ENCODE measurements around the gene S100P. TPM values are rescaled to one million over a fixed set of nuclear protein-coding genes. Genes with fewer than 3 reads are reported as not detected.

Gene S100P
- total RNA-seq, 1 donor from 2014 or later, result not detected

GRCh38 chr4:6705646-6706045 is 12.0 kb downstream of the S100P start:
- H3K4me1 Mint-ChIP-seq (ENCODE audit: unreplicated experiment), result peaks cover 29% of the 10 kb centered on the region
- no peak overlapping the region for H3K4me3 Mint-ChIP-seq (ENCODE audit: unreplicated experiment)
- peaks cover 5% of the 10 kb centered on the region for H3K9me3 Mint-ChIP-seq (ENCODE audit: unreplicated experiment)
- peaks cover 5% of the 10 kb centered on the region for H3K27me3 Mint-ChIP-seq (ENCODE audit: unreplicated experiment)
- TF ChIP-seq, protein P1, sequence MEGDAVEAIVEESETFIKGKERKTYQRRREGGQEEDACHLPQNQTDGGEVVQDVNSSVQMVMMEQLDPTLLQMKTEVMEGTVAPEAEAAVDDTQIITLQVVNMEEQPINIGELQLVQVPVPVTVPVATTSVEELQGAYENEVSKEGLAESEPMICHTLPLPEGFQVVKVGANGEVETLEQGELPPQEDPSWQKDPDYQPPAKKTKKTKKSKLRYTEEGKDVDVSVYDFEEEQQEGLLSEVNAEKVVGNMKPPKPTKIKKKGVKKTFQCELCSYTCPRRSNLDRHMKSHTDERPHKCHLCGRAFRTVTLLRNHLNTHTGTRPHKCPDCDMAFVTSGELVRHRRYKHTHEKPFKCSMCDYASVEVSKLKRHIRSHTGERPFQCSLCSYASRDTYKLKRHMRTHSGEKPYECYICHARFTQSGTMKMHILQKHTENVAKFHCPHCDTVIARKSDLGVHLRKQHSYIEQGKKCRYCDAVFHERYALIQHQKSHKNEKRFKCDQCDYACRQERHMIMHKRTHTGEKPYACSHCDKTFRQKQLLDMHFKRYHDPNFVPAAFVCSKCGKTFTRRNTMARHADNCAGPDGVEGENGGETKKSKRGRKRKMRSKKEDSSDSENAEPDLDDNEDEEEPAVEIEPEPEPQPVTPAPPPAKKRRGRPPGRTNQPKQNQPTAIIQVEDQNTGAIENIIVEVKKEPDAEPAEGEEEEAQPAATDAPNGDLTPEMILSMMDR (IDR thresholded peaks at IDR 0.05; ENCODE audit: unreplicated experiment), result no peak
- H3K27ac Mint-ChIP-seq (ENCODE audit: unreplicated experiment), result no peak overlapping the region
- H3K36me3 Mint-ChIP-seq (ENCODE audit: low read depth, unreplicated experiment), result peaks cover 28% of the 10 kb centered on the region
- DNase-seq (ENCODE audit: low spot score), result no peak

- Mint-ChIP-seq H3K4me3 (ENCODE audit: unreplicated experiment) (no peak overlapping the region), H3K9me3 (ENCODE audit: unreplicated experiment) (peaks cover 5% of the 10 kb centered on the region), H3K27ac (ENCODE audit: unreplicated experiment) (no peak overlapping the region), H3K36me3 (ENCODE audit: low read depth, unreplicated experiment) (peaks cover 28% of the 10 kb centered on the region), H3K27me3 (ENCODE audit: unreplicated experiment) (peaks cover 5% of the 10 kb centered on the region), H3K4me1 (ENCODE audit: unreplicated experiment) (peaks cover 29% of the 10 kb centered on the region)
- TF ChIP-seq, protein P1 (IDR thresholded peaks at IDR 0.05; ENCODE audit: unreplicated experiment), result no peak
- no peak for DNase-seq (ENCODE audit: low spot score)
Observed at GRCh38 chr4:6706173-6706572, 12.5 kb downstream of the S100P start.

- peaks cover 1% of the 10 kb centered on the region for H3K27me3 Mint-ChIP-seq (ENCODE audit: unreplicated experiment)
- TF ChIP-seq, protein P1 (IDR thresholded peaks at IDR 0.05; ENCODE audit: unreplicated experiment), result no peak
- no peaks in the 10 kb centered on the region for H3K9me3 Mint-ChIP-seq (ENCODE audit: unreplicated experiment)
- H3K4me3 Mint-ChIP-seq (ENCODE audit: unreplicated experiment), result peak within 1 kb of the TSS; percentile 100
- peak within 1 kb of the TSS; percentile 82 for H3K27ac Mint-ChIP-seq (ENCODE audit: unreplicated experiment)
- peaks cover 11% of the 10 kb centered on the region for H3K36me3 Mint-ChIP-seq (ENCODE audit: low read depth, unreplicated experiment)
- peak; percentile 97 for DNase-seq (ENCODE audit: low spot score)
- H3K4me1 Mint-ChIP-seq (ENCODE audit: unreplicated experiment), result peaks cover 29% of the 10 kb centered on the region
Observed at GRCh38 chr4:6709230-6710114, 15.8 kb downstream of the S100P start, which contains the start of gene MRFAP1L1. MRFAP1L1 (minus strand) TSS chr4:6709865; CDS start chr4:6709629, 236 bp downstream.

DNA sequence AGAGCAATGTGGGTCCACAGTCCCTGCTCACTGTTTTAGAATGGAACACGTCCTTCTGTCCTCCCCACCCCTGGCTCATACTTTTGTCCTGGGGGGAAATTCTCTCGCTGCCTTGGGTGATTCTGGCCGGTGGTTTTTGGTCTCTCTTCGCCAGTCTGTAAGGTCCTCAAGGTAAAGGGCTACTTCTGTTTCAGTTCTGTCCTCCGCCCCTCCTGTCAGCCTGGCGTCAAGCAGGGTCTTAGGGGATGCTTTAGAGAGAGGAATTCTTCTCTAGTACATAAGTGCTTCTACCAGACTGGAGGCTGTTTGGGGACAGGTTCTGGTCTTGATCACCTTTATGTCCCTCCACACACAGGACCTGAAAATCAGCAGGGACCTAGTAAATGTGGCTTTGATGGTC is 16.6 kb downstream of the S100P start:
- Mint-ChIP-seq H3K27ac (ENCODE audit: unreplicated experiment) (no peak overlapping the region), H3K4me1 (ENCODE audit: unreplicated experiment) (peaks cover 29% of the 10 kb centered on the region), H3K36me3 (ENCODE audit: low read depth, unreplicated experiment) (peaks cover 7% of the 10 kb centered on the region), H3K9me3 (ENCODE audit: unreplicated experiment) (no peaks in the 10 kb centered on the region), H3K27me3 (ENCODE audit: unreplicated experiment) (peaks cover 3% of the 10 kb centered on the region), H3K4me3 (ENCODE audit: unreplicated experiment) (peak overlapping the region; percentile 100)
- TF ChIP-seq, protein P1 (IDR thresholded peaks at IDR 0.05; ENCODE audit: unreplicated experiment), result no peak
- no peak for DNase-seq (ENCODE audit: low spot score)

DNA sequence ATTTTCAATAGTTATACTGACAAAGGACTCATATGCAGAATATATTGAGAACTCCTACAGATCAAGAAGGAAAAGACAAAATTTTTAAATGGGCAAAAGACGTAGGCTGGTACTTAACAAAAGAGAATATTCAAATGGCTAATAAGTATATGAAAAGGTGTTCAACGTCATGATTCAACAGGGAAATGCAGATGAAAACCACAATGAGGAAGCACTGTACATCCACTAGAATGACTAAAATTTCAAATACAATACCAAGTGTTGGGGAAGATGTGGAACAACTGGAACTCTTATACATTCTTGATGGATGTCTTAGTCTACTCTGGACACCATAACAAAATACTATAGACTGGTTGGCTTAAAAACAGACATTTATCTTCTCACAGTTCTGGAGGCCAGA is 17.3 kb downstream of the S100P start:
- Mint-ChIP-seq H3K27me3 (ENCODE audit: unreplicated experiment) (peaks cover 7% of the 10 kb centered on the region), H3K36me3 (ENCODE audit: low read depth, unreplicated experiment) (peaks cover 14% of the 10 kb centered on the region), H3K4me1 (ENCODE audit: unreplicated experiment) (peaks cover 32% of the 10 kb centered on the region), H3K4me3 (ENCODE audit: unreplicated experiment) (no peak overlapping the region), H3K9me3 (ENCODE audit: unreplicated experiment) (no peaks in the 10 kb centered on the region), H3K27ac (ENCODE audit: unreplicated experiment) (no peak overlapping the region)
- no peak for DNase-seq (ENCODE audit: low spot score)
- TF ChIP-seq, protein P1 (IDR thresholded peaks at IDR 0.05; ENCODE audit: unreplicated experiment), result no peak
